SK-N-MC (cell line): ENCODE results near the gene MAT2A.

Experiments used
- EZH2 ChIP-seq: fragments of 200-600 bp; sonication (generic); IDR thresholded peaks from one replicate; pipeline ENCODE4 v1.6.1; 2017; ENCODE audit warnings: antibody characterized with exemption
- POLR2AphosphoS5 ChIP-seq: IDR thresholded peaks from 2 replicates; pipeline ENCODE4 v1.6.1; 2012; ENCODE audit warnings: mild to moderate bottlenecking, low read depth, low read length, borderline replicate concordance

DNA sequence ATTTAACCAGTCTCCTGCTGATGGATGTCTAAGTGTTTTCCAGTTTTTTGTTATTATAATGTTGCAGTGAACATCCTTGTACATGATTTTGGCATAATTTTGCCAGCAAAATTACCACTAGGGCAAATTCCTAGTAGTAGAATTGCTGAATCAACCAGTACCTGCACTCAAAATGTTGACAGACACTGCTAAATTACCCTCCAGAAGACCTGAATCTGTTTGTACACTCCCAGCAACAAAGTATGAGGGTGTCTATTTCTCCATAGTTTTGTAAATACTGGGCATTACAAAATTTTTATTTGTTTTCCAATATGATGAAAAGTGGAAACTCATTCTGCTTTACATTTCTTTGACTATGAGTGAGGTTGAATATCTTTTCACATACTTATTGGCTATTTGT, 11.2 kb upstream of the MAT2A start:
- TF ChIP-seq POLR2AphosphoS5 (no peak), EZH2 (no peak)
